Heart left ventricle (tissue), 13 donors: Measurements from ENCODE around the gene PANX2.

ENCODE experiments used
- POLR2A ChIP-seq, 2 donors: fragments of 450-650 bp; IDR thresholded peaks; one replicate each; pipeline ENCODE4 v1.6.1; 2017; ENCODE audit warnings: antibody characterized with exemption in 2 of 2, mild to moderate bottlenecking in 2 of 2, moderate library complexity in 2 of 2
- TF ChIP-seq, protein P1 (sequence below), 12 donors: fragments of 200-600 bp; sonication (generic) in 4 of 12; IDR thresholded peaks; one replicate each; pipeline versions ENCODE4 v1.5.0 to v1.8.0; 2018 to 2022; ENCODE audit warnings: antibody characterized with exemption in 12 of 12, mild to moderate bottlenecking in 5 of 12
- donor health status: ischemic (EF 13 %, LVEDD 7.1; RV severe dilation, severe dysfunction).
- donor health status: DM: no; HTN: yes; CAD: no.
- donor health status: DM: no; HTN: no; CAD: no.
- donor health status: ischemic (EF 25% LVEDD 6.9; RV normal size, moderate dysfunction).
- donor health status: ischemic (EF 25% LVEDD 5.7; RV mildly dilated, moderate dysfunction).
- donor health status: ischemic (EF 35%, LVEDD 5.7; RV mildly dilated, moderate dysfunction).
- donor health status: nonischemic (EF 11% LVEDD 7.7; RV severe dilation, severe dysfunction).
- donor health status: DM: yes; HTN: yes; CAD: no.
- donor health status: PGD.
- donor health status: ischemic (EF 29% LVEDD 5.4; RV normal size, mild dysfunction).
- donor health status: nonischemic (EF 23%, LVEDD 6.1; RV moderate dilation, normal function).

DNA sequence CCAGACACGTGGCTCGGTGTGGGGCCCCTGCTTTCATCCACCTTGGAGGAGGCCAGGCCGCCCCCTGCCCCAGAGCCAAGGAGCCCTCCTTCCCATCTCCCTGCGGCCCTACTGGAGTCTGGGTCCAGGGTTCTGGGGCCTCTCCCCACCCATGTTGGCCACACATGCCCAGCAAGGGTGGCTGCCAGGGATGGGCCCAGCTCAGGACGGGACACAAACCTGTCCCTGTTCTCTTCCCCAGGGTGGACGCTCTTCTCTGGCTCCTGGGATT is 4.6 kb downstream of the PANX2 start:
- TF ChIP-seq, protein P1, sequence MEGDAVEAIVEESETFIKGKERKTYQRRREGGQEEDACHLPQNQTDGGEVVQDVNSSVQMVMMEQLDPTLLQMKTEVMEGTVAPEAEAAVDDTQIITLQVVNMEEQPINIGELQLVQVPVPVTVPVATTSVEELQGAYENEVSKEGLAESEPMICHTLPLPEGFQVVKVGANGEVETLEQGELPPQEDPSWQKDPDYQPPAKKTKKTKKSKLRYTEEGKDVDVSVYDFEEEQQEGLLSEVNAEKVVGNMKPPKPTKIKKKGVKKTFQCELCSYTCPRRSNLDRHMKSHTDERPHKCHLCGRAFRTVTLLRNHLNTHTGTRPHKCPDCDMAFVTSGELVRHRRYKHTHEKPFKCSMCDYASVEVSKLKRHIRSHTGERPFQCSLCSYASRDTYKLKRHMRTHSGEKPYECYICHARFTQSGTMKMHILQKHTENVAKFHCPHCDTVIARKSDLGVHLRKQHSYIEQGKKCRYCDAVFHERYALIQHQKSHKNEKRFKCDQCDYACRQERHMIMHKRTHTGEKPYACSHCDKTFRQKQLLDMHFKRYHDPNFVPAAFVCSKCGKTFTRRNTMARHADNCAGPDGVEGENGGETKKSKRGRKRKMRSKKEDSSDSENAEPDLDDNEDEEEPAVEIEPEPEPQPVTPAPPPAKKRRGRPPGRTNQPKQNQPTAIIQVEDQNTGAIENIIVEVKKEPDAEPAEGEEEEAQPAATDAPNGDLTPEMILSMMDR (IDR thresholded peaks at IDR 0.05): no peak
- no peak for TF ChIP-seq POLR2A (IDR thresholded peaks at IDR 0.05)
